B cell (primary cell): ENCODE measurements around the gene EAPP.
"Not testable (repeated sequence)": the region's sequence is repeated elsewhere in the genome, so short reads cannot be mapped to it uniquely, and the experiment has no call there.

Experiments used
- CTCF ChIP-seq: fragments of 200-600 bp; IDR thresholded peaks from one replicate; pipeline ENCODE4 v1.8.0; 2022; ENCODE audit warnings: antibody characterized with exemption, mild to moderate bottlenecking
- EZH2 ChIP-seq: IDR thresholded peaks from 2 replicates; pipeline ENCODE4 v1.6.1; 2012; ENCODE audit warnings: borderline replicate concordance, low read depth, mild to moderate bottlenecking, moderate library complexity, low read length; ENCODE audit not compliant: insufficient read depth, poor library complexity, severe bottlenecking

- not testable (repeated sequence) for TF ChIP-seq CTCF, EZH2
Observed at GRCh38 chr14:34540181-34541059, 919 bp upstream of the EAPP start.
